Activated CD4-positive, CD25-positive, alpha-beta regulatory T cell treated with anti-CD3 and anti-CD28 coated beads, Interleukin-2, amount 50 U/mL, for 72 hours (primary cell): ENCODE data around the gene DAW1.

ENCODE experiments used
- DNase-seq: peaks from one replicate; pipeline ENCODE4 v3.0.0; 2021

Gene DAW1

GRCh38 chr2:227862227-227862740 is 9.1 kb upstream of the DAW1 start:
- DNase-seq, result no peak

- no peak for DNase-seq
Observed at GRCh38 chr2:227862741-227863588, 8.5 kb upstream of the DAW1 start.

GRCh38 chr2:227864161-227864756 is 7.2 kb upstream of the DAW1 start:
- DNase-seq, result no peak

GRCh38 chr2:227865291-227865690 is 6.1 kb upstream of the DAW1 start:
- no peak for DNase-seq

GRCh38 chr2:227867386-227867785 is 4.0 kb upstream of the DAW1 start:
- DNase-seq, result no peak

- no peak for DNase-seq
Observed at GRCh38 chr2:227870710-227871374, 589 bp upstream of the DAW1 start.

- DNase-seq, result no peak
Observed at GRCh38 chr2:227872676-227873075, 1.2 kb downstream of the DAW1 start.

- DNase-seq, result no peak
Observed at GRCh38 chr2:227876300-227876801, 4.9 kb downstream of the DAW1 start.

GRCh38 chr2:227877421-227878310 is 6.2 kb downstream of the DAW1 start:
- no peak for DNase-seq

GRCh38 chr2:227880460-227880859 is 9.0 kb downstream of the DAW1 start:
- DNase-seq, result no peak

- DNase-seq, result no peak
Observed at GRCh38 chr2:227881866-227882517, 10.6 kb downstream of the DAW1 start.

- peak; percentile 65 for DNase-seq
Observed at GRCh38 chr2:227884511-227884947, 13.1 kb downstream of the DAW1 start.

- no peak for DNase-seq
Observed at GRCh38 chr2:227886149-227886548, 14.7 kb downstream of the DAW1 start.

- DNase-seq, result no peak
Observed at GRCh38 chr2:227888289-227888688, 16.9 kb downstream of the DAW1 start.

GRCh38 chr2:227889336-227889735 is 17.9 kb downstream of the DAW1 start:
- no peak for DNase-seq

GRCh38 chr2:227890495-227891079 is 19.2 kb downstream of the DAW1 start:
- DNase-seq, result no peak

GRCh38 chr2:227891673-227892072 is 20.2 kb downstream of the DAW1 start:
- no peak for DNase-seq

- no peak for DNase-seq
Observed at GRCh38 chr2:227903381-227903780, 31.9 kb downstream of the DAW1 start.

- no peak for DNase-seq
Observed at GRCh38 chr2:227906991-227907390, 35.6 kb downstream of the DAW1 start.

- DNase-seq, result no peak
Observed at GRCh38 chr2:227908266-227909054, 37.0 kb downstream of the DAW1 start.

- DNase-seq, result no peak
Observed at GRCh38 chr2:227914362-227914761, 42.9 kb downstream of the DAW1 start.
